A673 (cell line): ENCODE results near the gene IGLON5. TPM values are rescaled to one million over a fixed set of nuclear protein-coding genes. Genes with fewer than 3 reads are reported as not detected.

Source experiments
- BruUV-seq: library from RNA; stranded (reverse); fragments of 400-500 nt; replicated peaks from 2 replicates; lab custom pipeline; 2021; lab: Mats Ljungman, UMichigan
- CTCF ChIA-PET: fragments of 300-600 bp; sonication (Branson Sonifier 250); formaldehyde crosslinking; loops from one replicate; lab custom pipeline; 2022; ENCODE audit warnings: antibody characterized with exemption; lab: Charles Lee
- POLR2A ChIA-PET: fragments of 300-600 bp; sonication (Branson Sonifier 250); formaldehyde crosslinking; loops from one replicate; lab custom pipeline; 2022; ENCODE audit warnings: antibody characterized with exemption; ENCODE audit not compliant: low non-redundant PET; lab: Charles Lee
- DNase-seq: peaks from one replicate; pipeline ENCODE4 v3.0.0-alpha.2; 2015; ENCODE audit warnings: low spot score
- H3K27ac ChIP-seq: fragments of 200-600 bp; sonication (generic); 2 replicates; pipeline ENCODE4 v1.5.1; 2016; ENCODE audit warnings: mixed run types, low read depth, mild to moderate bottlenecking, mixed read lengths, antibody characterized with exemption, low read length; ENCODE audit not compliant: poor library complexity, severe bottlenecking
- H3K27me3 ChIP-seq: fragments of 200-600 bp; sonication (generic); replicated peaks from 2 replicates; pipeline ENCODE4 v1.6.1; 2017; ENCODE audit warnings: mixed run types, low read depth, mild to moderate bottlenecking, mixed read lengths, antibody characterized with exemption, low read length; ENCODE audit not compliant: insufficient read depth, poor library complexity
- H3K36me3 ChIP-seq: fragments of 200-600 bp; sonication (generic); 2 replicates; pipeline ENCODE4 v1.6.1; 2016; ENCODE audit warnings: mixed run types, mild to moderate bottlenecking, mixed read lengths, antibody characterized with exemption, low read length; ENCODE audit not compliant: insufficient read depth, poor library complexity, severe bottlenecking
- H3K4me1 ChIP-seq: fragments of 200-600 bp; sonication (generic); 2 replicates; pipeline ENCODE4 v1.6.1; 2017; ENCODE audit warnings: mixed run types, mild to moderate bottlenecking, mixed read lengths, antibody characterized with exemption, low read length; ENCODE audit not compliant: insufficient read depth, poor library complexity, severe bottlenecking
- H3K4me3 ChIP-seq: fragments of 200-600 bp; sonication (generic); 2 replicates; pipeline ENCODE4 v1.5.1; 2016; ENCODE audit warnings: low read depth, mixed run types, mild to moderate bottlenecking, mixed read lengths, low read length; ENCODE audit not compliant: poor library complexity, severe bottlenecking
- H3K9me3 ChIP-seq: fragments of 200-600 bp; sonication (generic); 2 replicates; pipeline ENCODE4 v1.6.1; 2016; ENCODE audit warnings: mixed run types, low read depth, mild to moderate bottlenecking, mixed read lengths, antibody characterized with exemption, low read length; ENCODE audit not compliant: poor library complexity, severe bottlenecking
- CTCF ChIP-seq: fragments of 300-800, 200-600 bp; sonication (generic); conservative IDR thresholded peaks from 2 replicates; pipeline ENCODE4 v1.5.1; 2017; ENCODE audit warnings: low read depth, mild to moderate bottlenecking, antibody characterized with exemption, low read length, moderate library complexity, mixed read lengths
- EZH2 ChIP-seq: fragments of 200-600 bp; sonication (generic); IDR thresholded peaks from 2 replicates; pipeline ENCODE4 v1.6.1; 2017; ENCODE audit warnings: borderline replicate concordance, low read depth, mild to moderate bottlenecking, mixed read lengths, antibody characterized with exemption, low read length; ENCODE audit not compliant: poor library complexity, severe bottlenecking
- intact Hi-C: fragments of 100-400 bp; cut with micrococcal nuclease; formaldehyde crosslinking; loops from one replicate; pipeline ENCODE4 v1.10.0; 2022; ENCODE audit not compliant: unreplicated experiment
- total RNA-seq: library from RNA; stranded (reverse); gene quantifications from 2 replicates; pipeline ENCODE4 v1.2.3, GENCODE V29; 2021

The IGLON5 gene
- total RNA-seq, 1 experiment from 2014 or later, result 0.39 TPM

- Histone ChIP-seq H3K4me3 (no peak overlapping the region), H3K36me3 (no peaks in the 10 kb centered on the region), H3K9me3 (no peaks in the 10 kb centered on the region), H3K27ac (no peak overlapping the region), H3K27me3 (no peaks in the 10 kb centered on the region), H3K4me1 (no peaks in the 10 kb centered on the region)
- intact Hi-C loops, result no loop called here
- no peak for DNase-seq
- TF ChIP-seq CTCF (no peak), EZH2 (no peak)
- ChIA-PET CTCF (no interaction called here), POLR2A (no interaction called here)
- no TSS peak for BruUV-seq
These were observed 8.3 kb downstream of the IGLON5 start for GRCh38 chr19:51319649-51320279.

- TF ChIP-seq EZH2 (no peak), CTCF (no peak)
- no peak overlapping the region for H3K4me3 ChIP-seq
- no peak overlapping the region for H3K27ac ChIP-seq
- no peak for DNase-seq
- BruUV-seq, result no TSS peak
- H3K4me1 ChIP-seq, result no peaks in the 10 kb centered on the region
- CTCF ChIA-PET, result no interaction called here
- H3K9me3 ChIP-seq, result no peaks in the 10 kb centered on the region
- H3K36me3 ChIP-seq, result no peaks in the 10 kb centered on the region
- intact Hi-C loops, result no loop called here
- no peaks in the 10 kb centered on the region for H3K27me3 ChIP-seq
- POLR2A ChIA-PET, result no interaction called here
These were observed 8.8 kb downstream of the IGLON5 start for GRCh38 chr19:51320280-51320657.

GRCh38 chr19:51321799-51322198 lies 10.4 kb downstream of the IGLON5 start:
- H3K4me3 ChIP-seq, result no peak overlapping the region
- no peaks in the 10 kb centered on the region for H3K4me1 ChIP-seq
- no peaks in the 10 kb centered on the region for H3K27me3 ChIP-seq
- no peak overlapping the region for H3K27ac ChIP-seq
- no peak for DNase-seq
- TF ChIP-seq CTCF (no peak), EZH2 (no peak)
- BruUV-seq, result no TSS peak
- no peaks in the 10 kb centered on the region for H3K9me3 ChIP-seq
- H3K36me3 ChIP-seq, result no peaks in the 10 kb centered on the region
- CTCF ChIA-PET, result no interaction called here
- POLR2A ChIA-PET, result no interaction called here
- intact Hi-C loops, result no loop called here
